ENCODE results near the gene STRIT1.

- no peak for TF ChIP-seq CTCF (IDR thresholded peaks at IDR 0.05; ENCODE audit: low read depth, low read length)
- TF ChIP-seq MYC (IDR thresholded peaks at IDR 0.05; ENCODE audit: low read depth, low read length) = no peak
- no peak for TF ChIP-seq POLR2A (IDR thresholded peaks at IDR 0.05; ENCODE audit: extremely low read depth, insufficient read length)
Measured at GRCh38 chr3:155304394-155304793, 10.9 kb upstream of the STRIT1 start.

Data from NB4 (cell line).